Vagina (tissue), 2 donors: Measurements from ENCODE around the gene CCDC102B. TPM values are rescaled to one million over a fixed set of nuclear protein-coding genes. Genes with fewer than 3 reads are reported as not detected.

Experiments used
- DNase-seq, 2 donors: peaks; one replicate each; pipeline ENCODE4 v3.0.0-alpha.2; 2017; ENCODE audit errors: extremely low spot score in 2 of 2
- H3K27ac ChIP-seq: fragments of 200-600 bp; sonication (generic); one replicate; pipeline ENCODE4 v1.5.1; 2019
- H3K27me3 ChIP-seq: fragments of 200-600 bp; sonication (generic); one replicate; pipeline ENCODE4 v1.5.1; 2019
- H3K36me3 ChIP-seq, 2 donors: fragments of 200-600 bp; sonication (generic); one replicate each; pipeline ENCODE4 v1.5.1; 2017 to 2019
- H3K4me1 ChIP-seq: fragments of 200-600 bp; sonication (generic); one replicate; pipeline ENCODE4 v1.5.1; 2019
- H3K4me3 ChIP-seq, 2 donors: fragments of 200-600 bp; sonication (generic); 1 replicate in 1 of 2; 2 replicates in 1 of 2; pipeline ENCODE4 v1.5.1; 2016 to 2019
- H3K9me3 ChIP-seq: fragments of 200-600 bp; sonication (generic); one replicate; pipeline ENCODE4 v1.5.1; 2019
- CTCF ChIP-seq, 3 experiments: fragments of 450-650 bp in 2 of 3; fragments of 200-600 bp in 1 of 3; sonication (generic) in 1 of 3; IDR thresholded peaks; one replicate each; pipeline ENCODE4 v1.5.1; 2017 to 2019; ENCODE audit warnings: antibody characterized with exemption in 3 of 3, mild to moderate bottlenecking in 2 of 3, moderate library complexity in 2 of 3
- POLR2A ChIP-seq, 2 donors: fragments of 450-650 bp; IDR thresholded peaks; one replicate each; pipeline ENCODE4 v1.6.1; 2017; ENCODE audit warnings: antibody characterized with exemption in 2 of 2, mild to moderate bottlenecking in 2 of 2, moderate library complexity in 2 of 2
- POLR2AphosphoS5 ChIP-seq, 2 donors: sonication (generic); formaldehyde crosslinking; IDR thresholded peaks; one replicate each; pipeline ENCODE4 v1.9.0; 2017; ENCODE audit warnings: antibody characterized with exemption in 2 of 2, mild to moderate bottlenecking in 2 of 2, low read depth in 1 of 2; ENCODE audit not compliant: insufficient read depth in 1 of 2
- intact Hi-C: fragments of 100-400 bp; cut with DNase I; formaldehyde crosslinking; loops from one replicate; pipeline ENCODE4 v1.15.1; 2023
- total RNA-seq: library from RNA; depleted of rRNA; stranded (reverse); fragments of >200 nt; gene quantifications from one replicate; pipeline ENCODE4 v1.2.3, GENCODE V29; 2016

The CCDC102B gene
- total RNA-seq, 1 donor from 2014 or later = 6.4 TPM

GRCh38 chr18:68956650-68957049 is 158.8 kb downstream of the CCDC102B start:
- H3K27me3 ChIP-seq = no peaks in the 10 kb centered on the region
- intact Hi-C loops = no loop called here
- TF ChIP-seq POLR2AphosphoS5 (IDR thresholded peaks at IDR 0.05; ENCODE audit: insufficient read depth in 1 of 2, low read depth in 1 of 2) = no peak
- no peak for TF ChIP-seq POLR2A (IDR thresholded peaks at IDR 0.05)
- no peak for TF ChIP-seq CTCF (IDR thresholded peaks at IDR 0.05)
- H3K4me3 ChIP-seq = no peak overlapping the region
- H3K27ac ChIP-seq = no peak overlapping the region
- H3K36me3 ChIP-seq = no peaks in the 10 kb centered on the region
- H3K9me3 ChIP-seq = no peaks in the 10 kb centered on the region
- DNase-seq = no peak
- no peaks in the 10 kb centered on the region for H3K4me1 ChIP-seq

- no peak for TF ChIP-seq POLR2AphosphoS5 (IDR thresholded peaks at IDR 0.05; ENCODE audit: insufficient read depth in 1 of 2, low read depth in 1 of 2)
- no peak for TF ChIP-seq POLR2A (IDR thresholded peaks at IDR 0.05)
- no peak for TF ChIP-seq CTCF (IDR thresholded peaks at IDR 0.05)
- Histone ChIP-seq H3K9me3 (no peaks in the 10 kb centered on the region), H3K36me3 (no peaks in the 10 kb centered on the region), H3K4me1 (no peaks in the 10 kb centered on the region), H3K27me3 (no peaks in the 10 kb centered on the region), H3K4me3 (no peak overlapping the region), H3K27ac (no peak overlapping the region)
- DNase-seq = no peak
- intact Hi-C loops = no loop called here
Measured at GRCh38 chr18:68960355-68960754, 162.5 kb downstream of the CCDC102B start.

- Histone ChIP-seq H3K9me3 (no peaks in the 10 kb centered on the region), H3K36me3 (no peaks in the 10 kb centered on the region), H3K27ac (no peak overlapping the region), H3K27me3 (no peaks in the 10 kb centered on the region), H3K4me3 (no peak overlapping the region), H3K4me1 (no peaks in the 10 kb centered on the region)
- intact Hi-C loops = no loop called here
- DNase-seq = no peak
- TF ChIP-seq POLR2AphosphoS5 (IDR thresholded peaks at IDR 0.05; ENCODE audit: insufficient read depth in 1 of 2, low read depth in 1 of 2) (no peak), POLR2A (IDR thresholded peaks at IDR 0.05) (no peak), CTCF (IDR thresholded peaks at IDR 0.05) (no peak)
Measured at GRCh38 chr18:68962623-68963022, 164.7 kb downstream of the CCDC102B start.

GRCh38 chr18:68965817-68966216 is 167.9 kb downstream of the CCDC102B start:
- Histone ChIP-seq H3K27ac (no peak overlapping the region), H3K36me3 (no peaks in the 10 kb centered on the region), H3K4me1 (no peaks in the 10 kb centered on the region), H3K4me3 (no peak overlapping the region), H3K9me3 (no peaks in the 10 kb centered on the region), H3K27me3 (no peaks in the 10 kb centered on the region)
- no peak for DNase-seq
- intact Hi-C loops = no loop called here
- no peak for TF ChIP-seq CTCF (IDR thresholded peaks at IDR 0.05)
- no peak for TF ChIP-seq POLR2A (IDR thresholded peaks at IDR 0.05)
- TF ChIP-seq POLR2AphosphoS5 (IDR thresholded peaks at IDR 0.05; ENCODE audit: insufficient read depth in 1 of 2, low read depth in 1 of 2) = no peak

- Histone ChIP-seq H3K27me3 (no peaks in the 10 kb centered on the region), H3K4me1 (no peaks in the 10 kb centered on the region), H3K36me3 (no peaks in the 10 kb centered on the region), H3K4me3 (no peak overlapping the region), H3K9me3 (no peaks in the 10 kb centered on the region), H3K27ac (no peak overlapping the region)
- no peak for DNase-seq
- intact Hi-C loops = no loop called here
- no peak for TF ChIP-seq POLR2A (IDR thresholded peaks at IDR 0.05)
- no peak for TF ChIP-seq CTCF (IDR thresholded peaks at IDR 0.05)
- no peak for TF ChIP-seq POLR2AphosphoS5 (IDR thresholded peaks at IDR 0.05; ENCODE audit: insufficient read depth in 1 of 2, low read depth in 1 of 2)
Measured at GRCh38 chr18:68969027-68969426, 171.1 kb downstream of the CCDC102B start.
